ENCODE data around the gene PNKP. TPM values are rescaled to one million over a fixed set of nuclear protein-coding genes. Genes with fewer than 3 reads are reported as not detected.

The PNKP gene
- total and polyA plus RNA-seq, 9 donors: 6.8 to 111 (median 53.9) TPM

GRCh38 chr19:49836176-49837008 is 31.0 kb downstream of the PNKP start:
- DNase-seq: no peak
- no peaks in the 10 kb centered on the region for H3K9me3 ChIP-seq
- no peak overlapping the region for H3K27ac ChIP-seq
- WGBS, 3 donors: 89 to 93% (median 92%) methylated on average over 20 of the region's 20 CpGs
- TF ChIP-seq POLR2A (IDR thresholded peaks at IDR 0.05) (no peak), CTCF (IDR thresholded peaks at IDR 0.05) (no peak), EP300 (IDR thresholded peaks at IDR 0.05) (no peak)
- H3K27me3 ChIP-seq: no peaks in the 10 kb centered on the region
- no peak overlapping the region for H3K4me3 ChIP-seq
- H3K4me1 ChIP-seq (ENCODE audit: insufficient read depth): no peaks in the 10 kb centered on the region
- intact Hi-C loops (cut with DNase I): no loop called here
- no peaks in the 10 kb centered on the region for H3K36me3 ChIP-seq

GRCh38 chr19:49835562-49835961 is 31.8 kb downstream of the PNKP start:
- Histone ChIP-seq H3K27me3 (no peaks in the 10 kb centered on the region), H3K36me3 (no peaks in the 10 kb centered on the region), H3K4me1 (ENCODE audit: insufficient read depth) (no peaks in the 10 kb centered on the region), H3K4me3 (no peak overlapping the region), H3K27ac (no peak overlapping the region), H3K9me3 (no peaks in the 10 kb centered on the region)
- TF ChIP-seq POLR2A (IDR thresholded peaks at IDR 0.05) (no peak), EP300 (IDR thresholded peaks at IDR 0.05) (no peak), CTCF (IDR thresholded peaks at IDR 0.05) (no peak)
- intact Hi-C loops (cut with DNase I): no loop called here
- WGBS, 3 donors: 90 to 94% (median 91%) methylated on average over 11 to 12 of the region's 12 CpGs
- DNase-seq: peak in 1 of 5 donors; percentile 36

- DNase-seq: no peak
- Histone ChIP-seq H3K4me1 (ENCODE audit: insufficient read depth) (no peaks in the 10 kb centered on the region), H3K27ac (no peak overlapping the region), H3K27me3 (no peaks in the 10 kb centered on the region), H3K36me3 (no peaks in the 10 kb centered on the region), H3K4me3 (no peak overlapping the region), H3K9me3 (no peaks in the 10 kb centered on the region)
- intact Hi-C loops (cut with DNase I): no loop called here
- WGBS, 3 donors: 84 to 91% (median 86%) methylated on average over 7 of the region's 7 CpGs
- no peak for TF ChIP-seq CTCF (IDR thresholded peaks at IDR 0.05)
- no peak for TF ChIP-seq POLR2A (IDR thresholded peaks at IDR 0.05)
- TF ChIP-seq EP300 (IDR thresholded peaks at IDR 0.05): no peak
These were observed 33.8 kb downstream of the PNKP start for GRCh38 chr19:49833599-49833998.

GRCh38 chr19:49832556-49832955 is 34.8 kb downstream of the PNKP start:
- H3K4me3 ChIP-seq: no peak overlapping the region
- intact Hi-C loops (cut with DNase I): no loop called here
- WGBS, 3 donors: 48 to 59% (median 58%) methylated on average over 9 of the region's 9 CpGs
- H3K9me3 ChIP-seq: no peaks in the 10 kb centered on the region
- no peak overlapping the region for H3K27ac ChIP-seq
- TF ChIP-seq EP300 (IDR thresholded peaks at IDR 0.05): no peak
- no peak for TF ChIP-seq POLR2A (IDR thresholded peaks at IDR 0.05)
- no peak for TF ChIP-seq CTCF (IDR thresholded peaks at IDR 0.05)
- no peaks in the 10 kb centered on the region for H3K36me3 ChIP-seq
- no peaks in the 10 kb centered on the region for H3K4me1 ChIP-seq (ENCODE audit: insufficient read depth)
- no peaks in the 10 kb centered on the region for H3K27me3 ChIP-seq
- DNase-seq: no peak
